Loucy (cell line): ENCODE results near the gene RPS19BP1.

Experiments used
- EZH2phosphoT487 ChIP-seq: fragments of 200-600 bp; IDR thresholded peaks from 2 replicates; pipeline ENCODE4 v1.6.1; 2018; ENCODE audit warnings: antibody characterized with exemption, mild to moderate bottlenecking, moderate library complexity, borderline replicate concordance
- TF ChIP-seq, protein P1 (sequence below): fragments of 200-600 bp; sonication (generic); conservative IDR thresholded peaks from 2 replicates; pipeline ENCODE4 v1.5.1; 2014; ENCODE audit warnings: mild to moderate bottlenecking, antibody characterized with exemption, low read length

GRCh38 chr22:39558254-39558727 lies 25.7 kb upstream of the RPS19BP1 start:
- TF ChIP-seq, protein P1, sequence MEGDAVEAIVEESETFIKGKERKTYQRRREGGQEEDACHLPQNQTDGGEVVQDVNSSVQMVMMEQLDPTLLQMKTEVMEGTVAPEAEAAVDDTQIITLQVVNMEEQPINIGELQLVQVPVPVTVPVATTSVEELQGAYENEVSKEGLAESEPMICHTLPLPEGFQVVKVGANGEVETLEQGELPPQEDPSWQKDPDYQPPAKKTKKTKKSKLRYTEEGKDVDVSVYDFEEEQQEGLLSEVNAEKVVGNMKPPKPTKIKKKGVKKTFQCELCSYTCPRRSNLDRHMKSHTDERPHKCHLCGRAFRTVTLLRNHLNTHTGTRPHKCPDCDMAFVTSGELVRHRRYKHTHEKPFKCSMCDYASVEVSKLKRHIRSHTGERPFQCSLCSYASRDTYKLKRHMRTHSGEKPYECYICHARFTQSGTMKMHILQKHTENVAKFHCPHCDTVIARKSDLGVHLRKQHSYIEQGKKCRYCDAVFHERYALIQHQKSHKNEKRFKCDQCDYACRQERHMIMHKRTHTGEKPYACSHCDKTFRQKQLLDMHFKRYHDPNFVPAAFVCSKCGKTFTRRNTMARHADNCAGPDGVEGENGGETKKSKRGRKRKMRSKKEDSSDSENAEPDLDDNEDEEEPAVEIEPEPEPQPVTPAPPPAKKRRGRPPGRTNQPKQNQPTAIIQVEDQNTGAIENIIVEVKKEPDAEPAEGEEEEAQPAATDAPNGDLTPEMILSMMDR = no peak
- TF ChIP-seq EZH2phosphoT487 = no peak
